ENCODE measurements around the gene OR6A2. TPM values are rescaled to one million over a fixed set of nuclear protein-coding genes. Genes with fewer than 3 reads are reported as not detected.

Gene OR6A2
- total RNA-seq (2022; extraction: Qiagen RNA extraction; ENCODE audit: low read depth): not detected in 5 replicates

GRCh38 chr11:6799402-6799801 is at the start of gene OR6A2:
TSS of gene OR6A2 (minus strand) at chr11:6799689. CDS start at chr11:6795708, 3,981 bp downstream.

GRCh38 chr11:6845383-6845782 is 45.9 kb upstream of the OR6A2 start, which contains the start of gene OR10A5:
TSS of gene OR10A5 (plus strand) at chr11:6845683. CDS start at chr11:6845683, 0 bp downstream.

GRCh38 chr11:6782720-6783119 is 16.8 kb downstream of the OR6A2 start, which contains the start of gene OR2AG1:
TSS of gene OR2AG1 (plus strand) at chr11:6783020. CDS start at chr11:6785038, 2,018 bp downstream.

GRCh38 chr11:6771926-6772893 is 27.3 kb downstream of the OR6A2 start, which contains the start of gene OR2AG2:
TSS of gene OR2AG2 (minus strand) at chr11:6771976. CDS start at chr11:6768957, 3,019 bp downstream.

Other genes starting within 250 kb of the OR6A2 start
- gene RRP8, start 196.1 kb downstream of the OR6A2 start, total RNA-seq (2022; extraction: Qiagen RNA extraction; ENCODE audit: low read depth): 25.1 to 32.0 TPM (median 29.4 TPM) in 5 replicates
- 102 to 117 TPM (median 112 TPM) in 5 replicates for gene ILK, start 195.9 kb downstream of the OR6A2 start, total RNA-seq (2022; extraction: Qiagen RNA extraction; ENCODE audit: low read depth)
- gene TAF10, start 187.5 kb downstream of the OR6A2 start, total RNA-seq (2022; extraction: Qiagen RNA extraction; ENCODE audit: low read depth): 155 to 277 TPM (median 228 TPM) in 5 replicates
- 40.6 to 49.2 TPM (median 44.8 TPM) in 5 replicates for gene TPP1, start 180.3 kb downstream of the OR6A2 start, total RNA-seq (2022; extraction: Qiagen RNA extraction; ENCODE audit: low read depth)
- 0.03 to 0.14 TPM (median 0.08 TPM) in 5 replicates for gene DCHS1, start 143.9 kb downstream of the OR6A2 start, total RNA-seq (2022; extraction: Qiagen RNA extraction; ENCODE audit: low read depth)
- gene MRPL17, start 116.3 kb downstream of the OR6A2 start, total RNA-seq (2022; extraction: Qiagen RNA extraction; ENCODE audit: low read depth): 93.1 to 110 TPM (median 101 TPM) in 5 replicates
- 0.03 TPM in 2 of 5 replicates, not detected in the others for gene OR2AG2, start 27.7 kb downstream of the OR6A2 start, total RNA-seq (2022; extraction: Qiagen RNA extraction; ENCODE audit: low read depth)
- not detected in 5 replicates for gene OR2AG1, start 16.7 kb downstream of the OR6A2 start, total RNA-seq (2022; extraction: Qiagen RNA extraction; ENCODE audit: low read depth)
- gene OR10A5, start 46.0 kb upstream of the OR6A2 start, total RNA-seq (2022; extraction: Qiagen RNA extraction; ENCODE audit: low read depth): not detected in 5 replicates
- not detected in 5 replicates for gene OR10A2, start 63.4 kb upstream of the OR6A2 start, total RNA-seq (2022; extraction: Qiagen RNA extraction; ENCODE audit: low read depth)
- not detected in 5 replicates for gene OR10A4, start 76.9 kb upstream of the OR6A2 start, total RNA-seq (2022; extraction: Qiagen RNA extraction; ENCODE audit: low read depth)
- gene OR2D2, start 92.8 kb upstream of the OR6A2 start, total RNA-seq (2022; extraction: Qiagen RNA extraction; ENCODE audit: low read depth): not detected in 5 replicates
- gene OR2D3, start 121.3 kb upstream of the OR6A2 start, total RNA-seq (2022; extraction: Qiagen RNA extraction; ENCODE audit: low read depth): not detected in 5 replicates
- gene ZNF215, start 126.7 kb upstream of the OR6A2 start, total RNA-seq (2022; extraction: Qiagen RNA extraction; ENCODE audit: low read depth): 0.88 to 1.2 TPM (median 1.1 TPM) in 5 replicates
- gene ZNF214, start 220.7 kb upstream of the OR6A2 start, total RNA-seq (2022; extraction: Qiagen RNA extraction; ENCODE audit: low read depth): 0.45 to 1.2 TPM (median 0.87 TPM) in 5 replicates
- gene NLRP14, start 220.8 kb upstream of the OR6A2 start, total RNA-seq (2022; extraction: Qiagen RNA extraction; ENCODE audit: low read depth): not detected in 5 replicates

Measured in A549 treated with GW870086 at 1 μM for 4 hours (cell line).